HT-29 (cell line): ENCODE results near the gene SLC11A2. TPM values are rescaled to one million over a fixed set of nuclear protein-coding genes. Genes with fewer than 3 reads are reported as not detected.

ENCODE experiments used
- DNase-seq: peaks from one replicate; pipeline ENCODE4 v3.0.0-alpha.2; 2015; ENCODE audit warnings: low spot score
- total RNA-seq: library from RNA; depleted of rRNA; stranded (reverse); fragments of >200 nt; shearing (Covaris generic); gene quantifications from 2 replicates; pipeline ENCODE4 v1.2.3, GENCODE V29; 2014; rRNA removed

SLC11A2 gene
- 20.1 and 42.9 TPM in 2 replicates for total RNA-seq

DNA sequence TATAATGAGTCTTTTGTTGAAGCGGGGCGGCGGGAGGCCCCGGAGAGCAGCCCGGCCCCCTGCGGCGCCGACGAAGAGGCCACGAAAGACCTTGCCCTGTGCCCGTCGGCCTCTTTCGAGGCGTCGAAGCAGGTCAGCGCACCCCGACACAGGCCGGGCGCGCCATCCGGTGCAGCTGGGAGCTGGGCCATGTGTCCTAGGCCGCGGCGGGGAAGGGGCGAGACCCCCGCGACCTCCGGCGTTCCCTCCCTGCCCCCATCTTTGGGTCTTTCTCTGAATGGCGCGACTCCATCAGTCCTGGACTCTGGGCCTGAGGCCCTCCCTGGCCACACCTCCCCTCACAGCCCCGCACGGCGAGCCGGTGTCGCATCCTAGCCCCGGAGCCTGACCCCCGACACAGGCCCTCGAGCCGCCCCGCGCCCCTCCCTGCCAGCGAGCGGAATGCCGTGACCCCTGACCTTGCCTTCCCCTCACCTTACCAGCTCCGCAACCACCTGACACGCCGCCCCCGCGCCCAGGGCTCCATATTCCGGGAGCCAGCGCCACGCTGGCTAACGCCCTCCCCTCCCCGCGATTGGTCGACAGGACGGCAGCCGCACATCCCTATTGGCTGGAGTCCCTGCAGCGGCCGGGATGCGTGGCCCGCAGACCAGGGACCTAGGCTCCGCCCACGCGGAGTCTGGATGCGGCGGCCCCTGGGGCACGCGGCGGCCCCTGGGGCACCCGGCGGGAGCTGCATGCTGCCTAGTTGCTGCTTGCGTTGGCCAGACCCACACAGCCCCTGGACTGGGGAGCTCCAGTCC, at the start of gene SLC11A2:
TSS of gene SLC11A2 (minus strand) at position 549 of the 803 bp plus-strand sequence. CDS start 15,656 bp downstream, outside the sequence.
- peak; percentile 95 for DNase-seq

DNA sequence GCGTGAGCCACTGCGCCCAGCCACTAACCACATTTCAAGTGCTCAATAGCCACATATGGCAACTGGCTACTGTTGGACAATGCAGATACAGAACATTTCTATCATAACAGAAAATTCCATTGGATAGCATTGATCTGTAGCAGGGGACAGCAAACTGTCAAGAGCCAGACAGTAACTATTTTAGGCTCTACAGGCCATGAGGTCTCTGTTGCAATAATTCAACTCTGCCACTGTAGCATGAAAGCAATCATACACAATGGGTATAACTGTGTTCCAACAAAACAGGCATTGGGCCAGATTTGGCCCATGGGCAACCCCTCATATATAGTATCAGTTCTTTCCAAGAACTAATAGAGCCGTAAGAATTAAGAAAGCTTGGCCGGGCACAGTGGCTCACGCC, 49.2 kb upstream of the SLC11A2 start:
- no peak for DNase-seq

DNA sequence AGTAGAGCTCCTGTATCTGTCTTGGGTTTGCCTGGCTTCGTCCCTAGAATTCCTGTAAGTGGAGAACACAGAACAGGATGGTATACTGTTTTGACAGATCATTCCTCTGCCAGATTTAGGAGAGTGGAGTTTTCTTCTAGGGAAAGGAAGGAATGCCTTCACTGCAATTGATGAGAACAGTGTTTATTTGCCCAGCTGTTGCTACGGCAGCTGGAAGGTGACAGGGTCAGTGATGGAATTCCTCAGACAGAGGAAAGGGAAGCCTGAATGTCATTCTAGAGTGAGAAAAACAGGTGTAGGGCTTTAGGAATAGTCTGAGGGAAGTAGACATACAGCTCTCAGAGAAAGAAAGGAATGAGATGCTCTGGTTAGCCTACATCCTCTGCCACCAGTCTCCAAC, 45.5 kb upstream of the SLC11A2 start:
- DNase-seq: no peak

DNA sequence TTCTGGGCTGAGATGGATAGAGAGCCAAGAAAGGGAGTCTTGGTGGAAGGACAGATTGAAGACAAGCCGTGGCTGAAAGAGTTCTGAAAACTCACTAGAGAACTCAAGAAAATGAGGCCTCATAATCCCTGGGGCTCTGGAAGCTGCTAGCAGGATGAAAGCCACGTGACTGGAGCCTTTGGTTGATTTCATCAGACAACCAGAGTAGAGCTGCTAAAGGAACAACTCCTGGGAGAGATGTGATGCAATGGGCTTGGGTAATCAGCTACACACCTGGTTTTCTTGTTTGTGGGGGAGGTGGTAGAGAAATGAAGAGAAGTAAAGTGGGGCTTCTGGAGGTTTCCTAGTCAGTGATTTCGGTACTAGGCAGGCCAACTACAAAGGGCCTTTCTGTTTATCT, 43.8 kb upstream of the SLC11A2 start:
- no peak for DNase-seq

DNA sequence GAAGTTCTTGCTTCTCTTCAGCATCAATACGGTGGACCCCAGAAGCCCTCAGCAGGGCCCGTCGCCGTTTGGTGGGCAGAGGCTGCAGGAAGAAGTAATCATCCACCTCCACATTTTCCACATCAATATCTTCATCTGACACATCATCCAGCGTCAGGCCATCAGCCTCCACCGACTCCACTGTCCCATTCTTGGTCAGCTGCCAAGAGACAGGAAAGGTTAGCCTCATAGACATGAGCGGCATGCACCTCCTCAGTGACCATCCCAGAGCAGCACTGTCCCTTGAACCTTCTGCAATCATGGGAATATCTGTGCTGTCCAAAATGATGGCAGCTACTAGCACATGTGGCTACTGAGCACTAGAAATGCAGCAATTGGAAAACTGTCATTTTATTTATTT, 41.6 kb upstream of the SLC11A2 start:
- no peak for DNase-seq

DNA sequence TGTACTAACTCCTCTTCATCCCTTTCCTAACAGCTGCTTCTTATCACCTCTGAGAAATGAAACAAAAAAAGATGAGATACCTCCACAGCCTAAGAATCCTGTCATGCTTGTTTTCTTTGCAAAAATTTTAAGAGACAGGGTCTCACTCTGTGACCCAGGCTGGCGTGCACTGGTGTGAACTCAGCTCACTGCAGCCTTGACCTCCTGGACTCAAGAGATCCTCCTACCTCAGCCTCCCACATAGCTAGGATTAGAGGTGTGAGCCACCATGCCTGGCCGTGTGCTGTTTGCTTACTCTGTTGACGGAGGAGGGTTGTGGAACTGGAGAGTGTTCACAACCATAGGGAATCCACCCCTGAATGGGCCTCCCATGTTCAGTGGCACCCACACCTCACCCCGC, 41.0 kb upstream of the SLC11A2 start:
- no peak for DNase-seq

DNA sequence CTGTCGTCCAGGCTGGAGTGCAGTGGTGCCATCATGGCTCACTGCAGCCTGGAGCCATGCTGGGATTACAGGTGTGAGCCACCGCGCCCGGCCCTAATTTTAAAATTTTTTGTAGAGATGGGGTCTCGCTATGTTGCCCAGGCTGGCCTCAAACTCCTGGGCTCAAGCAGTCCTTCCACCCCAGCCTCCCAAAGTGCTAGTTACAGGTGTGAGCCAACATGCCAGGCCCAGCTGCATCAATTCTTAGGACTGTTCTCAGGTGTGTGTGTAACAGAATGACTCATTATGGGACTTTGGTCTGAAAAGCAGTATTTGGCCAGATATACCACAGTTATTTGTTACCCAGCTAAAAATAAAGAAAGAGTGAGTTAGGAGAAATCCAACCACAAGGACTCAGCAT, 39.3 kb upstream of the SLC11A2 start:
- DNase-seq: no peak

DNA sequence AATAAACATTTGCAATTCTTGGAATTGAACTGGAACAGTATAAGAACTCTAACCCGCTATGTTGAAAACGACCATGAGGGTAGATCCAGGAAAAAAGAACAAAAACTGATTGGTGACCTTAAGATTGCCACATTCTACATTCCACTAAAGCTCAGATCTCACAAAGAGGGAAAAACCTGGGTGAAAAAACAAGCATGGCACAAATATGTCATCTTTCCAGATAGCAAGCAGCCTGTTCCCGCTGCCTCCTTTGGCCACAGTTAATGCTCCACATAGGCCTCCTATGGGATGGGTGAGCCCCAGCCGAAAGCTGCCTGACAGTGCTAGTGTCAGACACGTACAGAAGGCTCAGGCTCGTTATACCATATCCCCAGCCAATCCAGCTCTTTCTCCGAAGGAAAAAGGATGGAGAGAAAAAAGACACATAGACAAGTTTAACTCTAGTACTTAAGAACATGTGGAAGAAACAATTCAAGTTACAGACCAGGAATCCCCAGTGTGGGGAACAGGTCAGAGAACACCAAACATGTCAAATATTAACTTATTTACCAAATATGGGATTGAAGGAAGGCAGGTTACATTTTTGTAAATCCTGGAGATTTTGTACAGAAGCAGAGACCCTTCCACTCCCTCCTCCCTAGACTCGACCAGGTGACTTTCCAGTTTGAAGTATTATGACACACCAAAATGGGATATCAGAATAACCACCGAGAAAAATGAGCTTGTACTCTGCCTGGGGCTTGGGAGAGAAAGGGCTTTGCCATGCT, 36.6 kb upstream of the SLC11A2 start:
- DNase-seq: no peak

DNA sequence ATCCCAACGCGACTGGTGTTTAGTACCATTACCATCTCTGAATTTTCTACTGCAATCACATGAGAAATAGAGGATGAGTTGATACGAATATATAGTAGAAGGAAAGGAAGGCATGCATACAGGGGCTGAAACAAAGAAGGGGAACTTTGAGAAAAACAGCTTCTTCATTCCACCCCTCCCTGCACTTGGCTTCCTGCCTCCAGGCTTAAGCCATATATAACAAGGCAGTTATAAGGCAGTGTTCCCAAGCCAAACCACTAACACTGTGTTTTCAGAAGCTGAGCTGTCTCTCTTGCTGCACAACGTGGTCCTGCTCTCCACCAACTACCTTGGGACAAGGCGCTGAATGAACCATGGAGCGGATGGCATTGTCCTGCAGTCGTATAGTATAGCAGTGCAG, 32.9 kb upstream of the SLC11A2 start:
- no peak for DNase-seq

DNA sequence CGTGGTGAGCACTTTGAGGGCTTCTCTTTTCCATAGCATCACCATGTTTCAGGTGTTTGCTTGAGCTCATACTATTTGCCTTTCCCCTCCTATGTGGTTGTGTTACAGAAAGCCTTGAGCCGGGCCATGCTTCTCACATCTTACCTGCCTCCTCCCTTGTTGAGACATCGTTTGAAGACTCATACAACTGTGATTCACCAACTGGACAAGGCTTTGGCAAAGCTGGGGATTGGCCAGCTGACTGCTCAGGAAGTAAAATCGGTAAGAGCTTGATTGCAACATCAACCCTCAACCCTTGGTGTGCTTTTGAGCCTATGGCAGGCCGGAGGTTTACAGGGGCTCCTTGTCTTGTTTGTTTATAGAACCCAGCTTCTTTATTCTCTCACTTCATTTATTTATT, 30.1 kb upstream of the SLC11A2 start:
- no peak for DNase-seq

DNA sequence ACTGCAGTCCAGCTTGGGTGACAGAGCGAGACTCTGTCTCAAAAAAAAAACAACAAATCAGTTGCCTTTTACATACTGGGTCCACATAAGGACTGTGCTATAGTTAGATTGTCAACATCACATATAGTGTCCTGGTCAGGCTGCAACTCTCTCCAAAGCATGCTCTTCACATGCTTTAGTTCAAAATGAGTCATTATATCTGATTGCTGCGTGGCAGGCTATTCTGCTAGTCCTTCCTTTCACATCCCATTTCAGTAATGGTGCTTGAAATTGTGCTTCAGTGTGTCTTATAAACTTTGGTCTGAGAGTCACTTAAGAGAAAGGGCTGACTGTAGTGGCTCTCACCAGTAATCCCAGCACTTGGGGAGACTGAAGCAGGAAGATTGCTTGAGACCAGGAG, 28.9 kb upstream of the SLC11A2 start:
- DNase-seq: no peak

DNA sequence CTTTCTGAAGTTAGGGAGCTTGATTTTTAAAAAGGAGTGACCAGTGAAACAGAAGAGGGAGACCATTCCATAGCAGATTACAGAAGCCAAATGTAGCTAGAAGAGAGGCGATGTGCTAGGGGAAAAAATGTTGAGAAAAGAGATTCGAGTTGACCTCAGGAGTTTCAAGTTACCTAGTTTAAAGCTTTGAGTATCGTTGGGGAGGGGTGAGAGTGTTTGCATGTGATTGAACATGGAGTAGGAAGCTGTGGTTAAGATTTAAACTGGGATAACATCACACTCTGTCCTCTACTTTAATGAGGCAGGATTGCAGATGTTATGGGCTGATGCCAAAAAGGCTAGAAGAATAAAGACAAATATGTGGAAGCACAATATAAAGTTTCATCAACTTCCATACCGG, 25.6 kb upstream of the SLC11A2 start:
- no peak for DNase-seq

DNA sequence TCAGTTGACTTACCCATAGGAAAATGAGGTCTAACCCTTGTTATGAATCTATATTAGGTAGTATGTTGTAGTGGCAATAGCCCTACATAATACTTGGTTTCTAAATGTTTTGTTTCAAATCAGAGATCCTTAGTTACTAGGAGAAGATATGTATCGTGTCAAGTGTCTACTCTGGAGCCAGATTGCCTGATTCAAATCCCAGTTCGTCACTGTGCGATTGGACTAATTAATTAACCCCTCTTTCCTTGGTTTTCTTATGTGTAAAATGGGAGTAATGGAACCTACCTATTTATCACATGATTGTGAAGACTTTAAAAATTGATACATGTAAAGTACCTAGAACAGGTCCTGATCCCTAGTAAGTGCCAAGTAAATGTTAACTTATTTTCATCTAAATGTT, 23.3 kb upstream of the SLC11A2 start:
- DNase-seq: no peak

DNA sequence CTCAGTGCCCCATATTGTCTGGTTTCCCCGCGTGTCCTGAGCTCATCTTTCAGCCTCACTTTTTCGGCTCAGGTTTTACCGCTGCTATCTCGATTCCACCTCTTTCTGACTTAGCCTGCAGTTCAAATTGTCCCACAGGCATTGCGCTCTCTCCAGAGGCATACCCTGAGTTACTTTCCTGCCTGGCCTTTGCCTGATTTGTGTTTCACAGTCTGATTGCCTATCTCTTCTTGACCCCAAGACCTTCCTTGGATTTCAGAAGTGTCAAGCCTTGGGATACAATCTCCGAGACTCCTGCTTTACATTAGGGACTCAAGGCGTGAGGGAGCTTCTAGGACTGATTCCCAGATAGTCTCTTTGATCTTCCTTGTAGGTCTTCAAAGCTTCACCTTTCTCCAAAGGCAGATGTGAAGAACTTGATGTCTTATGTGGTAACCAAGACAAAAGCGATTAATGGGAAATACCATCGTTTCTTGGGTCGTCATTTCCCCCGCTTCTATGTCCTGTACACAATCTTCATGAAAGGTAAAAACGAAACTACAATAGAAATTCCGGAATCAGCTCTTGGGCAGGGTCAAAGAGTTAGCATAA, 22.6 kb upstream of the SLC11A2 start:
- peak; percentile 48 for DNase-seq

DNA sequence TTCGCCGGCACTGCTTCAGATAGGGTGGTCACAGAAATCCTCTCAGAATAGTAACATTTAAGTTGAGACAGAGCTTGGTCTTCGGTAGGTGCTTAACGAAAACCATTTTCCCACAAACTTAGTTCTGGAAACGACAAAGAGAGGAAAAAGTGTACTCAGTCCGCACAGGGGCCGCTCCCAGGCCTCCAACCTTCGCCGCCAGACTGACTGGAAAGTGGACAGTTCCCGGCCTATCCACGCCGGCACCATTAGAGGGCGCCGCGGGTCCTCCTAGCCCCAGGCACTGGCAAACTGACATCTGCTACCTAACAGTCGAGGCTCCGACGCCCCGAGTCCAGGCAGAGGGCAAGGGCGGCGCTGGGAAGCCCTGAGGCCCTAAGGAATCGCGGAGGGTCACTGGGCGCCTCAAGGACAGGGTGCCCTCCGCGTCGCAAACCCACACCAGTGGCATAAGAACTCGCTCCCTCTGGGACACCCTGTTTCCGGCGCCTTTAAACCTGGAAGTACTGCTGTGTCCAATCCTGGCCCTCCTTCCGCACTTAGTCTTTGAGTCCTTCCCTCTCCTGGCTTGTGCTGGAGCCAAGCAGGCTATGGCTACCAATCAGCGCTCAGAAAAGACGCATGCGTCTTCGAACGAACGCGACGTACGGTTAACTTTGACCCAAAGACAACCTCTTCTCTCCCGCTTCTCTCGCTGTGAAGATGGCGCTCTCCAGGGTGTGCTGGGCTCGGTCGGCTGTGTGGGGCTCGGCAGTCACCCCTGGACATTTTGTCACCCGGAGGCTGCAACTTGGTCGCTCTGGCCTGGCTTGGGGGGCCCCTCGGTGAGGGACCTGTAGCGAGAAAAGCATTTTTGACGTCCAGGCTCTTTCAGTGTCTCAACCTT, 21.7 kb upstream of the SLC11A2 start, which contains the start of gene LETMD1:
TSS of gene LETMD1 (plus strand) at position 673 of the 886 bp plus-strand sequence. CDS start at position 703, 30 bp downstream.
- DNase-seq: peak; percentile 97

DNA sequence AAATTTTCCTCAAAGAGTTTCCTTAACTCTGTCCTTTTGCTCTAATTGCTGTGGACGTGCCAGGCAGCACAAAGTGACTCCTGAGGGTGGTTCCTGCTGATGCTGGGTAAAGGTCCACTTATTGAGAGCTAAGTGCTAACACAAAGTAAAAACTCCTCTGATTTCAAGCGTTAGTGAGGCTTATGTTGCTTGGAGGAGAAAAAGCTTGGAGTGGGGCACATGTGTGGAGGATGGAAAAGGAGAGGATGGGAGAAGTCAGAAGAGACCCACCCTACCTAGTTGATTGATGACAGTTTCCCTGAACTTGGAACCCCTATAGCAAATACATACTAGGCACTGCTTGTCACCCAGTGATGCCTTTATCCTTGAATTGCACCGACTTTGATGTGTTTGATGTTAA, 10.1 kb upstream of the SLC11A2 start:
- no peak for DNase-seq

DNA sequence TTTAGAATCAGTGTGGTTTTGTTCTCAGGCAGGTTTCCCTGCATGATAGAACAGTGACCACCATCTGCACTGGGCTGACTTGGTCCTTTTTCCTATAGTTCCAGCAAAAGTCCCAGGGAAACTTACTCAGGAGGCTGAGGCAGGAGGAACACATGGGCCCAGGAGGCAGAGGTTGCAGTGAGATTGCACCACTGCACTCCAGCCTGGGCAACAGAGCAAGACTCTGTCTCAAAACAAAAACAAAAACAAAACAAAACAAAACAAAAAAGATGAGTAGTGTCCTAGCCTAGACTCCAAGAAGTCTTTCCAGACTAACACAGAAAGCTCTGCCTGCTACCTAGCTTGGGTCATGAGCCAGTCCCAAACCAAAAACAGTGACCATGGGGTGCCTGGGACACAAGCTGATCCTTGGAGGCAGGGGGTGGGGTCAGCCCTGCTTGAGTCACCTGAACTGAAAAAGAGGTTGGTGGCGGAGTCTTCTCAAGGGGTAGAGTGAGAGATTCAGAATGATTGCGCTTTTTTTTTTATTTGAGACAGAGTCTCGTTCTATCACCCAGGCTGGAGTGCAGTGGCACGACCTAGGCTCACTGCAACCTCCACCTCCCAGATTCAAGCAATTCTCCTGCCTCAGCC, 7.4 kb upstream of the SLC11A2 start:
- no peak for DNase-seq

DNA sequence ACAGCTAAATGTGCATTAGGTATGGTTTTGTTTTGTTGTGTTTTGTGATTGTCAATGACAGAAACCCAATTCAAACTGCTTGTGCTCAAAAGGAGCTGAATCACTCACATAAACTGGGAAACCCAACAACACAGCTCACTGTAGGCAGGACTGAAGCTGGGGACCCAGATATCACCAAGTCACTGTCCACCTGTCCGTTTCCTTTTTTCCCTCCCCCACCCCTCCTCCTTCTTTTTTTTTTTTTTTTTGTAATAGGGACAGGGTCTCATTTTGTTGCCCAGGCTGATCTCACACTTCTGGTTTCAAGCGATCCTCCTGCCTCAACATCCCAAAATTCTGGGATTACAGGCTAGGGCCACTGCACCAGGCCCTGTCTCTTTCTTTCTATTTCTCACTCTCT, 6.9 kb upstream of the SLC11A2 start:
- no peak for DNase-seq

DNA sequence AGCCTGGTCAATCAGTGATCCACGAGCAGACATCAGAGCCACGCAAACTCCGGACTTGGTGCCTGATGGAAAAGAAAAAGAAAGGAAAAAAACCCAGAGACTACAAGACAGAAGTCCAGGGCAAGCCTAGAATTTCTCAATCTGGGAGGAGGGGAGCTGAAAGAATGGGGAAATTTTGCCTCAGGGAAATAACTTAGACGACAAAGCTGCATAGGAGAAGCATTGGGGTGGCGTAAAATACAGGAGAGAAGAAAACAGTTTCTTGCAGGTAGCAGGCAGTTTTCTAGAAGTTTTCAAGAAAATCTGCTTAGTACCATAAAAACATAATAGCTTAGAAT, 2.6 kb upstream of the SLC11A2 start:
- peak; percentile 48 for DNase-seq

DNA sequence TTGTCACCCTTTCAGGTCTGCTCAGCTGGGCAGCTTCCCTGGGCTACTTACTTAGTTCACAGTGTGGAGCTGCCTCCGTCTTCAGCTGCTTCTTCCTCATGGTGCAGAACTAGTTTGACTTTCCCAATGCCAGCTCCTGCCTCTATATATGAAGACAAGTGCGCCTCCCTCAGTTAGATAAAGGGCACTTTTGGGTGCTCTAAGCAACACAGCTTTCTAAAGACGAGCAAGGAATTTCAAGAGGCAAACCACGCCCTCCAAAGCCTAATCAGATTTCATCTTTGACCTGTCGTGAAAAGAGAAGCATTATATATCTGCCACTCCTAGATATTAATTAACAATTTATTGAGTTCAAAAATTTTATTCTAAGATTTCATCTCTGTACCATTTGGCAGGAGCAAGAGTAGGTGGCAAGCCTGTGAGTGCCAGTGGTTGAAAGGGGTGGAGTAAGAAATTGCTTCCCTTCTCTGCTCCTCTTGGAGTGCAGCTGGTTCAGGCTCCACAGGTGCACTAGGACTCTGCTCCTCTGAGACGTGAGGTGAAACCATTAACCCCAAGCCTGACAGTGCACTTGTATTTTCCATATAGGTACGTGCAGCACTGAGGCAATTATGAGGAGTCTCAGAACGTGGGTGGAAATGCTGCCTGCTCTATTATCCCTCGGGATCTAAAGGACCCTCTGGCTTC, 2.1 kb upstream of the SLC11A2 start:
- peak; percentile 79 for DNase-seq
